Measurements from ENCODE around the gene HPSE2.

Gene HPSE2

GRCh38 chr10:98533746-98534445 is 701.8 kb downstream of the HPSE2 start:
- no peak overlapping the region for H3K4me3 ChIP-seq (ENCODE audit: low read depth, low read length)
- DNase-seq: no peak

GRCh38 chr10:98533241-98533640 is 702.4 kb downstream of the HPSE2 start:
- no peaks in the 10 kb centered on the region for H3K9me3 ChIP-seq (ENCODE audit: severe bottlenecking)
- no peak for DNase-seq
- H3K27ac ChIP-seq: no peak overlapping the region
- no peak overlapping the region for H3K4me3 ChIP-seq (ENCODE audit: low read depth, low read length)
- TF ChIP-seq CTCF (IDR thresholded peaks at IDR 0.05; ENCODE audit: low read depth, low read length): no peak
- no peaks in the 10 kb centered on the region for H3K36me3 ChIP-seq
- H3K27me3 ChIP-seq (ENCODE audit: insufficient read depth, low read depth, severe bottlenecking): peaks cover 74% of the 10 kb centered on the region

More at GRCh38 chr10:98533746-98534445, 701.8 kb downstream of the HPSE2 start:
- peaks cover 74% of the 10 kb centered on the region for H3K27me3 ChIP-seq (ENCODE audit: insufficient read depth, low read depth, severe bottlenecking)
- no peaks in the 10 kb centered on the region for H3K9me3 ChIP-seq (ENCODE audit: severe bottlenecking)
- no peak overlapping the region for H3K27ac ChIP-seq
- no peak for TF ChIP-seq CTCF (IDR thresholded peaks at IDR 0.05; ENCODE audit: low read depth, low read length)
- H3K36me3 ChIP-seq: no peaks in the 10 kb centered on the region

- H3K36me3 ChIP-seq: no peaks in the 10 kb centered on the region
- no peak for DNase-seq
- H3K4me3 ChIP-seq (ENCODE audit: low read depth, low read length): no peak overlapping the region
- no peaks in the 10 kb centered on the region for H3K9me3 ChIP-seq (ENCODE audit: severe bottlenecking)
- H3K27me3 ChIP-seq (ENCODE audit: insufficient read depth, low read depth, severe bottlenecking): peaks cover 72% of the 10 kb centered on the region
- TF ChIP-seq CTCF (IDR thresholded peaks at IDR 0.05; ENCODE audit: low read depth, low read length): no peak
- H3K27ac ChIP-seq: no peak overlapping the region
Observed at GRCh38 chr10:98528805-98529183, 706.9 kb downstream of the HPSE2 start.

GRCh38 chr10:98528166-98528804 is 707.4 kb downstream of the HPSE2 start:
- H3K36me3 ChIP-seq: no peaks in the 10 kb centered on the region
- DNase-seq: no peak
- H3K4me3 ChIP-seq (ENCODE audit: low read depth, low read length): no peak overlapping the region
- TF ChIP-seq CTCF (IDR thresholded peaks at IDR 0.05; ENCODE audit: low read depth, low read length): no peak
- no peak overlapping the region for H3K27ac ChIP-seq
- H3K9me3 ChIP-seq (ENCODE audit: severe bottlenecking): no peaks in the 10 kb centered on the region
- H3K27me3 ChIP-seq (ENCODE audit: insufficient read depth, low read depth, severe bottlenecking): peaks cover 70% of the 10 kb centered on the region

- TF ChIP-seq CTCF (IDR thresholded peaks at IDR 0.05; ENCODE audit: low read depth, low read length): no peak
Observed at GRCh38 chr10:98525969-98526368, 709.7 kb downstream of the HPSE2 start.

More at GRCh38 chr10:98525969-98526368, 709.7 kb downstream of the HPSE2 start:
- H3K4me3 ChIP-seq (ENCODE audit: low read depth, low read length): no peak overlapping the region
- no peaks in the 10 kb centered on the region for H3K9me3 ChIP-seq (ENCODE audit: severe bottlenecking)
- peaks cover 58% of the 10 kb centered on the region for H3K27me3 ChIP-seq (ENCODE audit: insufficient read depth, low read depth, severe bottlenecking)
- no peak for DNase-seq
- H3K27ac ChIP-seq: no peak overlapping the region
- no peaks in the 10 kb centered on the region for H3K36me3 ChIP-seq

Data from WERI-Rb-1 (cell line).